Activated CD4-positive, alpha-beta T cell treated with anti-CD3 and anti-CD28 coated beads, Interleukin-2, amount 50 U/mL, for 48 hours (primary cell): ENCODE measurements around the gene PITPNM2.

Experiments
- DNase-seq, 2 experiments: peaks; one replicate each; pipeline ENCODE4 v3.0.0-alpha.2; 2020

PITPNM2 gene

DNA sequence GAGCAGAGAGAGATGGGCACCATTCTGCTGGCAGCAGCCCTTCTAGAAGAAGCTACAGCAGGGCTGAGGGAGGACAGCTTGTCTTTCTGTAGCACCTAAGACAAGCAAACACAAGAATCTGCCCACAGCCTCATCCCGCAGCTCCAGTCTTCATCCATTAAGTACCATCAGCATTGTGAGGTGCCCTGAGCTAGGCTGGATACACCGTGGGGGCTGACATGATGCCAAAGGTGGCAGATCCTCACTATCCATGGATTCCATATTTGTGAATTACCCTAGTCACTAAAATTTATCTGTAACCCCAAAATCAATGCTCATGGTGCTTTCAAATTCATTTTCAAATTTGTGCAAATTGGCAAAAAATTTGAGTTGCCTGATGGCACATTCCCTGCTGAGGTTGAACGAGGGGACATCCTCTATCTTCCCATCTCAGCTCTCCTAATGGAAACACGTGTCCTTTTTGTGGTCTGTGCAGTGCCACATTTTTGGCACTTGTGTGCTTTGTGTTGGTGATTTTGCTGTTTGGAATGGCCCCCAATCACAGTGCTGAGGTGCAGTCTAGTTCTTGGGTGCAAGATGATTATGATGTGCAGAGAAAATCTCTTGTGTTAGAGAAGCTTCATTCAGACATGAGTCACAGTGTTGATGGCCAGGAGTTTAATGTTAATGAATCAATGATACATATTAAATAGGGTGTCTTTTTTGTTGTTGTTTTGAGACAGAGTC, 7.0 kb downstream of the PITPNM2 start:
- no peak for DNase-seq

DNA sequence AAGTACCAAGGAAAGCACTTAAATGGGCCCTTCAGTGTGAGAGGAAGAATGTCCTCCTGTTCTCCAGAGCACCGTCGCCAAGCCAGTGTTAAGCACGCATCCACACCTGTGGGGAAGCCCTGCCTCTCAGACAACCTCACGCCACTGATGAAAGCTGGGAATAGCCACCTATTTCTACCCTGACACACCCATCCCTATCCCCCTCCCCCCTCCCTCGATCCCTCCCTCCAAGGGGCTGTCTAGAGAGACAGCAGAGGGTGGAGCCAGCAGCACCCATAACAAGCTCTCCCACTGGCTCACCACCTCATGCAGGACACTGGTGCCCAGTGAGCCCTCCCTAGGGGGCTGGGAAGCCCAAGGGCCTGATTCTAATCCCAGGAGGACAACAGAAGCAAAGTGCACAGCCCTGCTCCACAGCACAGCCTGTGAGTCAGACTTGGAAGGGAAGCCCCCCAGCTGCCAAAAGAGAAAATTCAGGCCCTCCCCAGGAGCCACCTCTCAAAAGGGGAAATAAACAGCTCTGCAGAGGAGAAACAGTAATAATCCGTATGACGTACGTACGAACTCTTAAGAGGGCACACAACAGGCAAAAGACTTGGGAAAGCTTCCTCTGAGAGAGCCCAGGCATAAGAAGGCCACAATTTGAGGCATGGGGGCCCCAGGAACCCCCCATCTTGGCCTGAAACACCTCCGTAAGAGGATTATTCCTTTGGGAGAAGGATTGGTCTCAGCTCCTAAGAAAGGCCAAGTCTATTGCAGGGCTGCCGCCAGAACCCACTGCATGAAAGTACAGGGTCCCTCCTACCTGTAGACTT, 7.8 kb downstream of the PITPNM2 start:
- DNase-seq: no peak

DNA sequence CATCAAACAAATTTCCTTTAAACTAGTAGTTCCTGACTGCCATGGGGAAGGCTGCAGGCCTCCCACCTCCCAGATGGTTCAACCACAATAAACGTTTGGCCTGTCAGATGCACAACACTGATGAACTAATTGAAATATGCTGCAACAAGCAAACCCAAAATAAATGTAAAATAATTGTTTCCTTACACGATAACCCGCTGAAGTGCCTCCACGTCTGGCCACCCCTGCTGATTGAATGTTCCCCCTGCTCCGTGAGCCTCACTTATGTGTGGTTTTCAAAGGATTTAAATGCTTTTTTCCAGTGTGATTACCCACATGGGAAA, 8.4 kb downstream of the PITPNM2 start:
- no peak for DNase-seq

DNA sequence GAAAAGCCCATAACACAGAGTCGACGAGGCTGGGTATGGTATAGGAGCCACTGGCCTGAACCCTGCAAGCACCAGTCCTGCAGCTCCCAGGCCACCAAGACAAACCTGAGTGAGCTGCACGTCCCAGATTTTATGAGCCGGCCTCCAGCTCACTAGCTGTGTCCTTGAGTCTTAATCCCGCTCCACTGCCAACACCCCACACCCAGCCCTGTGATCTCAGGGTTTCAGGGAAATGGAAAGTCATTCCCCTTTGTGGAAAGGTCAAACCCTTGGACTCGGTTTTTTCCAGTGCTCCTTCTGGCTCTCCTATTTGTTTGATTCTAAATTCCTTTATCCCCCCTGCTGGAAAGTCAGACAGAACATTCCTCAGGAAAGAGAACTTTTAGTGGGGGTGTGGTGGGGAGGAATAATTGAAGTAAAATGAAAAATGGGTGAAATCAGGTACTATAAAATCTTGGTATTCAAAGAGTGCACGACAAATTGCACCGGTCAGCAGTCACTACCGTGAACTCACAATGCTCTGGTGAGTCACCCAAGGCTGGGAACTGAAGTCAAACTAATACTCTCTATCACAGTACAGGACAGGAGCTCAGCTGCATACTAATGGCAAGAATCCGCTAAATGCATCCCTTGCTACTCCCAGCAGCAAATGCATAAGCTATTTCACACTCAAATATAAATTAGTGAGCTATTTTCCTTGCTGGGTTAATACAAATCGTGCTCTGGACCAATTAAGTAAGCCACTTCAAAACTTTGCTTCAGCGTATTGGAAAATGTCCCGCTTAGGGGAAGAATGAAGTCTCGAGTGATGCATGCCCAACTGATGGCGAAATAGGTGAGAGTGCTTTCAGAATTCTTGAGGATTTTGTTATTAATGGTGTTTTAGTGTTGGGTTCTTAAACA, 9.0 kb downstream of the PITPNM2 start:
- DNase-seq: no peak

DNA sequence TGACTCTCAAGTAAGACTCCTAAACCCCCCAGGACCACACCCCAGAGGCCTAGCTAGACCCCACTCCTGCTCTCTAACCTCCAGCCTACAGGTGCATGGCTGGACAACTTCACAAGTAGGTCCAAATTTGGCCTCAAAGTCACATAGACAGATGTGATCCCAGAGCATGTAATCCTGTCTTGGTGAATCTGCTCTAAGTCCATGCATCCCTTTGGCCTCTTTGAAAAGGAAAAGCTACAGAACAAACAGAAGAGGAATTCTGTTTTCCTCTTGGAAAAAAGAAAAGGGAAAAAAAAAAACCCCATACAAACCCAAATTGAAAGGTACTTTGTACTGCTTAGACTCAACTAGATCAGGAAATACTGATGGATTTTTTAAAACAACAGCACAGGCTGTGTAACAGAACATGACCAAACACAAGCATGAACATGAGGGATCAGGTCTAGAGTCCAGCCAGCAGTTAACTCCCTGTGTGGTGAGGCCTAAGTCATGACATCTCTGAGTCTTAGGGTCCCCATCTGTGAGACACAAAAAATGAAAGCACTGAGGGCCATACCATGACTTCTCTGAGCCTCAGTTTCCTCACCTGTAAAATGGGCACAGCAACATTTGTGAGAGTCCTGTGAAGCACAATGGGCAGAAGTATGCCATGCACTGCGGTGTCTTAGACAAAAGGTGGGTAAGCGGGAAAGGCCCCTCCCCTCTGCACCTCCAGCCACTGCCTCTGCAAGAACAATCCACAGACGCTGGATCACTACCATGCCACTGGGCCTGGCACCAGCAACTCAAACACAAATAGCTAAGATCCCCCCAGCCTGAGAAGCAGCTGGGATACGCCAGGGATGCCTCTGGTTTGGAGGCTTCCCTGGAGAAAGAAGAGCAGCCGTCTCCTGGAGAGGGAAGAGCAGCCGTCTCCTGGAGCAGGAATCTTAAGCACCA, 9.9 kb downstream of the PITPNM2 start:
- no peak for DNase-seq

DNA sequence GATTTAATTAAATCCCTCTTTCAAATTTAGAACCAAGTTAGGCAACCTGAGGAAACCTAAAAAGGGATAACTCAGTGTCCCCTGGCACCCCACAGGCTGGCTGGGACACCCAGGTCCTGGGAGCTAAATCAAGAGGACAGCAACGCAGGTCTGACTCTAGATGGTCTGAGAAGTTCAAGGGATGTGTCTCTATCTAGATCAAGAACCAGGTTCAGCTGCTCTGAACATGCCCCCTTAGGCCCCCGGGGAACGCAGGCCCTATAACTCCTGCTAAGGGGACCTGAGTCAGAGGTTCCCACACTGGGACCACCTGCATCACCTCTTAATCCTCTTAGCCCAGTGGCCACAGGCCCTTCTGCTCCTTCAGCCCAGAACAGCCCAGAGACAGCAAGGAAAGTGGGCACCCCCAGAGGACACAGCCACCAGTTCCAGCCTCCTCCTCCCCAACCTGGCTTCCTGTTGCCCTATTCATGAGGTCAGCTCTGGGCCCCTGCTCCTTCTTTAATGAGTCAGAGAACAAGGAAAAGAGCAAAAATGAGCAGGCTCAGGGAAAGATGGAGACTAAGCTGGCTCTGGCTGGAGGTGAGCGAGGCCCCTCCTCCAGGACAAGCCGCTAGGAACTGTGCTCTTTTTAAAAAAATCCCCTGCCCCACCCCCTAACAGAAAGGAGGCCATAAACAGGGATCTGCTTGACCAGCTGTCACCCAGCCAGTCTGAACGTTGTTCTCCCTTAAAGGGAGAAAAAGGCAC, 10.8 kb downstream of the PITPNM2 start:
- no peak for DNase-seq

DNA sequence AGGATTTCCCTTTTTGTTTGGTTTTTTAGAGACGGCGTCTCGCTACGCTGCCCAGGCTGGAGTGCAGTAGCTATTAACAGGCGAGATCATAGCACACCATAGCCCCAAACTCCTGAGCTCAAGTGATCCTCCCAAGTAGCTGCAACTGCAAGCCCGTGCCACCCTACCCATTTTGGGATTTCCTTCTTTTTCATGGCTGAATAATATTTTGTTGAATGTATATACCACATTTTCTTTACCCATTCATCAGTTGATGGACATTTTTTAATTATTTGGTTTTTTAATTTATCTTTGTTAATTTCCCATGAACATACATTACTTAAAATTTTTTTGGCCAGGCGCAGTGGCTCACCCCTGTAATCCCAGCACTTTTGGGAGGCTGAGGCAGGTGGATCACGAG, 15.2 kb downstream of the PITPNM2 start:
- DNase-seq: no peak

DNA sequence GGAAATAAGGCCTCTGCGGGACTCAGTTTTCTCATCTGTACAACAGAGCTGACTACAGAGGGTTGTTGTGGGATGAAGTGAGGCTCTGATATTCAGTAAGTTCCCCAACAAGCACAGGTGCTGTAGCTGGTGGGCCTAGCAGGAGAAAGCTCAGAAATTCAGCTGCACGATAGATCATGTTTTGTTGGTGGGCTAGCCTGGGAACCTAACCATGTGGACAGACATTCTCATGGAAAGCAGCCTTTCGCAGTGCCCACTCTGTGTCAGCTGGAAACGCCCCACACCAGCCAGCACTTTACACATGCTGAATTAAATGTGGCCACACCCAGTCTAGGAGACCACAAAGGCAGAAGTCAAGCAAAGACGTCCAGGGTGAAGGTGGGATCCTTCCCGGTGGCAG, 16.1 kb downstream of the PITPNM2 start:
- DNase-seq: no peak

DNA sequence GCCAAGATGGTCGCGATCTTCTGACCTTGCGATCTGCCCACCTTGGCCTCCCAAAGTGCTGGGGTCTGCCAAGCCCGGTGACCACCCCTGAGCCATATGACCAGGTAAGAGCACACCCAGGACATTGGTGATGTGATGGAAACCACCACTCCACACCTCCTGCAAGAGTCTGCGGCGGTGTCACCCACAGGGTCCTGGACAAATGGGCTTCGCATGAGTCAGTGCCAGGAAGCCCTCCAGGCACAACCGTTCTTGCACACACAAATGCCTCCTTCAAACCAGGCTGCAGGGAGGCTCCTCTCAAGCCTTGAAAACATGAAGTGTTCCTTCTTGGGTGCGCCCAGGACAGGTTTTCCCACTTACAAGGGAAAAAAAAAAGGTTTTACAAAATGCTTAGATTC, 16.6 kb downstream of the PITPNM2 start:
- DNase-seq: no peak

DNA sequence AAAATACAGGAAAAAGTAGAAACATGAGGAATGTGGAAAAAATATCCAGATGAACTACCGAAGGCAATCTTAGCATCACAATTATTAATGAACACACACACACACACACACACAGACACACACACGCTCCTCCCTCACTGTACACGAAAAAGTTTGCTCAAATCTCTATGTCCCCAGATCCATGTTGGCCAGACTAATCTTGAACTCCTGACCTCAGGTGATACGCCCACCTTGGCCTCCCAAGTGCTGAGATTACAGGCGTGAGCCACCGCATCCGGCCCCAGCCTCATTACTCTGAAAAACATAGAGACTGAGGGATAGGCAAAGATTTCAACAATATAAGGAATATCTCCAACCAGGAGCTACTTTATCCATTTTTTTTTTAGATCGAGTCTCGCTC, 17.2 kb downstream of the PITPNM2 start:
- DNase-seq: no peak

DNA sequence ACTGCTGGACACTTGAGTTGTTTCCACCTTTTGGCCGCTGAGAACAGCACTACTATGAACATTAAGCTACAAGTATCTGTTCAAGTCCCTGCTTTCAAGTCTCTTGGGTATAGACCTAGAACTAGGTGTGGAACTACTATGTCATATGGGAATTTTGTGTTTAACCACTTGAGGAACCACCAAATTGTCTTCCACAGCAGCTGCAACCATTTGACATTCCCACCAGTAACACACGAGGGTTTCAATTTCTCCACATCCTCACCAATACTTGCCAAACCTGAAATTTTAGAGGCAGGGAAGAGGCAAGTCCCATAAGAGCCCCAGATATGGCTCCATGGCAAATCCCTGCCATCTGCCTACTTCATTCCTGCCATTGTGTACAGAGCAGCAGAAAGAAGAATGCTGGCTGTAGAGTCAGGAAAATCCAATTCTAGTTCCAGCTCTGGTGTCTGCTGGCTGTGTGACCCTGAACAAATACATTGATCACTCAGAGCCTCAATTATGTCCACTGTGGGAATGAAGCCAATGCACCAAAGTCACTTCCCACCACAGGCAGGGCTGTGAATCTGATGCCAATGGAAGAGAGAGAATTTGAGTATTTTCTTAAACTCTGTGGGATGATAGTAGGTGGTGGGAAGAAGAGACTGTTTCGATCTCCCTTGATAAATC, 17.8 kb downstream of the PITPNM2 start:
- no peak for DNase-seq

DNA sequence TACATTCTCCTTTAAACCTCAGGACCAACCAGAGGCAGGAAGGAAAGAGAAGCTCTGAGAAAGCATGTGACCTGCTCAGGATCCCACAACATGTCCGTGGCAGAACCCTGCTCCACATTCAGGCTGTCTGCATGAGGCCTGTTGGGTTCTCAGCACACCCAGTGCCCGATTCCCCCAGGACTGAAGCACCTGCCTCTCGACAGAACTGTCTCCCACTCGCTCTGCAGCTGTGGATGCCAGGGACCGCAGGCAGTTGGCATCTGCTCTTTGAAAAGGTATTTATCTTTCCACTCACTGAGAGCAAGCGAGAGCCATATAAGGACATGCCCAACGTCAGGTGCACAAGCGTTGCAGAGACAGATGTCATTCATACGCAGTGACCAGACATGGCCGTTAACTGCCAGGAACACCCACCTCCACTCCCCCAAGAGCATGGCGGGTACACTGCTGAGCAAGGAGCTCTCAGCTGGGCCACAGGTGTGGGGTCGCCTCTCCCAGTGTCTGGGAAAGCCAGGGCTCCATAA, 18.9 kb downstream of the PITPNM2 start:
- peak in 1 of 2 experiments; percentile 32 for DNase-seq

DNA sequence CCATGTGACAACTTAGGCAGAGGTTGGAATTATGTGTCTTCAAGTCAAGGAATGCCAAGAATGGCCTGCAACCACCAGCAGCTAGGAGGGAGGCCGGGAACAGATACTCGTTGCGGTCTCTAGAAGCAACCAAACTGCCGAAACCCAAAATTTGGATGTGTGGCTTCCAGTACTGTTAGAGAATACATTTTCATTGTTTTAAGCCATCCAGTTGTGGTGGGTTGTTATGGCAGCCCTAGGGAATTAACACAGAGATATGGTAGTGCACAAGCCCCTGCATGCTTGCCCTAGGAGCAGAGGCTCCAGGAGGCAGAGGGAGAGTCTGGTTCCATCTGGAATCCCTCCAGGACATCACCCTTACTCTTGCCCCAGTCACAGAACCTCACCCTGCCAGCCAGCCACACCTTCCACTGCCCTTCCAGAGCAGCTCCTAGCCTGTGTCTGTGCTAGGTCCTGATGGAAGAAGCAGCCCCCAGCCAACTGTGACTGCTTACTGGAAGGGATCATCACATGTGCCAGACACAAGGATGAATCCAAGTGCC, 19.5 kb downstream of the PITPNM2 start:
- DNase-seq: no peak

DNA sequence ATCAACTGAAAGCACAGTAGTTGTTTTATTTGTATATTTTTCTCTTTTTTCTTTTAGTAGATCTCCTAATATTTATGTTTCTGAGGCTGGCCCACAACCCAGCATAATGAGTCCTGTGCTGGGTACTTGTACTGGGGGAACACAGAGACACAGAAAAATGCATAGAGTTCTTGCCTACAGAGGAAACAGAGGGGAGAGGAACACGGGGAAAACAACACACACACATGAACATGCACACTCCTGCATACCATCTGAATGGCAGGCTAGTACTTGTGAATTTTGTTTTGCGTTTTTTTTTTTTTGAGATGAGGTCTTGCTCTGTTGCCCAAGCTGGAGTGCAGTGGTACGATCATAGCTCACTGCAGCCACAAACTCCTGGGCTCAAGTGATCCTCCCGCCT, 21.3 kb downstream of the PITPNM2 start:
- no peak for DNase-seq

DNA sequence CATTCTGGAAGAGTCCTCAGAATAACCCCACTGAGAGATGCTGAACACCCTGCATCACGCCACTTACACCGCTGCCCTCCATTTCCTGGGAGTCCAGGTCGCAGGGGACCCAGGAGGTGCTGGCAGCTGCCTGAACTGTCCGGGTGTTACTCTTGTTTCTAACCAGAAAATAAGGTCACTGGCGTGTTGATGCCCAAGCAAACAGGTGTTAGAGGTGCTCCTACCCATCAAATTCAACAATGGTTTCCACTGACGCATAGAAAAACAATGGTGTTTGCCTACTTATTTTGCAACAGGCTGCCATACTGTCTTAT, 23.8 kb downstream of the PITPNM2 start:
- no peak for DNase-seq

DNA sequence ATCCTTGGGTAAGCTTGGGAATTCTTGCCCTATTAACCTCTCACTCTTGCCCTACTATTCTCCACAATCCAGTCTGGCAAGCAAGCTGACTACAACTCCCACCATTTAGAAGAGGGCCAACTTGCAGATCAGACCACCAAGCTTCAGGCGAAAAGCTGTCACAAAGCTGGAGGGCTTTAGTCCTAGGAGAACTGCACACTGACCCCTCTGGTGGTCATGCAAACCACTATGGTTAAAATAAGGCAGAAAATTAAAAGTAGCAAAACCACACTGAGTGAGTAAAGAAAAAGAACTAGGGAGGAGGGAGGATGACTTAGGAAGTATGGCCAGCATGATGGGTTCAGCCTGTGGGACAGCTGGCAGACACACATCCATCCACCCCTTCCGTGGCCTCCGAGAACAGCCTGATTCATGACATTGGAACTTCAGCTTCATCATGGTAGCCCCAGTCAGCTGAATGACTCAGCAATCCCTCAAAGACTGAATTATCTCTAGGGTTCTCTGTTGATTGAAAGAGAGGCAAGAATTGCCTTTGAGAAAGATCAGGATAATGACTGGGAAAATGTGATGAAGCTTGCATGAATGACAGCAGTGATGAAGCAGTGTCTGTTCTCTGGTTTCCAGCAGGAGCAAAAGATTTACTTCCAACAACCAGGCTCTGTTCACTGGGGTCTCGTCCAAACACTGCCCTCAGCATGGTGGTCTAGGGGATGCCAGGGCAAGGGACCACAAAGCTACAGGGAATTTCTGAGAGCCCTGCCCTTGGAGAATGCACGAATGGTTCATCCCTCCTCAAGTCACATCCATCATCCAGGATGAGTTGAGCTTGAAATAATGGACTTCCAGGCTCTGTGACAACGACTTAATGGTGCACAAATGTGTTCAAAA, 24.4 kb downstream of the PITPNM2 start:
- DNase-seq: no peak

DNA sequence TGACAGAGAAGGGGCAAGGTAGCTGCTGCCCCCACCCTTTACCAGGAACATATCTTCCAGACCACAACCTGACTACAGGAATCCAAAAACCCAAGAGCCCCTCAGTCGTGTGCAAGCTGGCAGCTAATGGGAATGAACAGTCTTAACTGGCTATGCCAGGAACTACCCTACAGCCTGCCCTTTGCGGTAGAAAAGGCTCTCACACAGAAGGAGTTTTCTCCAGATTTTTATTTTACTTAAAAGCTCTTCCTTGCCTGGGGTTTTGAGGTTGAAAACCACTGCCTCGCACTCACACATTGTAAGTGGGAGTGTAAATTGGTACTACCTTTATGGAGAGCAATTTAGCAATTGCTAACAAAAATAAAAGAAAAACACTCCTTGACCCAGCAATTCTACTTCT, 28.3 kb downstream of the PITPNM2 start:
- DNase-seq: no peak

DNA sequence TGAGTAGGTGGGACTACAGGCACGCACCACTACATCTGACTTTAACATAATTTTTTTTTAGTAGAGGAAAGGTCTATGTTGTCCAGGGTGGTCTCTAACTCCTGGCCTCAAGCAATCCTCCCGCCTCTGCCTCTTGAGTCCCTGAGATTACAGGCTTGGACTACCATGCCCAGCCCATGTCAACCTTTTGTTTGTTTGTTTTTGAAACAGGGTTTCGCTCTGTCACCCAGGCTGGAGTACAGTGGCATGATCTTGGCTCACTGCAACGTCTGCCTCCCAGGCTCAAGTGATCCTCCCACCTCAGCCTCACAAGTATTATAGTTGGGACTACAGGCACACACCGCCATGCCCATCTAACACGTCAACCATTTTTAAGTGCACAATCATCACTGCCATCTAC, 29.2 kb downstream of the PITPNM2 start:
- no peak for DNase-seq

DNA sequence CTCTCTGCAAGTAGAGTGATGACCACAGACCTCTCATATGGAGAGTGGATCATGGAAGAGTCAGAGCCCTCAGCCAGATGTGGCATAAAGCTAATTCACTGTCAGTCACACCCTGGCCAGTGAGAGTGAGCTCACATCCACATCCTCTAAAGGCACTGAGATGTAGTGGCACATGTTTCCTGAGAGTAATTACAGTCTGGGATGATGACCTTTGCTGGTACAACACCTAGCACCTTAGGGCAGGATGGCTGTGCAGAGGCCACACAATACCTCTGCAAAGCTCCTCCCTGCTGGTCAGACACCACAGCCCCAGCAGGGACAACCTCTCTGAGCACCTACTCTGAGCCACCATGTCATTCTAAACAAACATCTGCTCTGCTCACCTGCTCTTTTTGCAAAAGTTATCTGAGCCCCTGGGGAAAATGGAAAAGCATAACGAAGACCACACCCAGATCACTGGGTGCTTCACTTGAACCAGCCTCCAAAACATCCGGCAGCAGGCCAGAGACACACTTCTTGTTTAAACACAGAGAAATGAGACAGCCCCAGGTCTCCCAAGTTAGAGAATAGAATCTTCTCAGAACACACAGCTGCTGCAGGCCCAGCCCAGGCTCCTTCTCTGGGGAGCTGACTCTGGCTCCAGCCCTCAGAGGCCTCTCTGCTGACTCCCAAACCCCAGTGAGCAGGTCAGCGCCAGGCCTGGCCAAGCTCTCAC, 30.3 kb downstream of the PITPNM2 start:
- DNase-seq: peak; percentile 11 to 26
